ENCODE measurements around the gene MRPL10.

MRPL10 gene

DNA sequence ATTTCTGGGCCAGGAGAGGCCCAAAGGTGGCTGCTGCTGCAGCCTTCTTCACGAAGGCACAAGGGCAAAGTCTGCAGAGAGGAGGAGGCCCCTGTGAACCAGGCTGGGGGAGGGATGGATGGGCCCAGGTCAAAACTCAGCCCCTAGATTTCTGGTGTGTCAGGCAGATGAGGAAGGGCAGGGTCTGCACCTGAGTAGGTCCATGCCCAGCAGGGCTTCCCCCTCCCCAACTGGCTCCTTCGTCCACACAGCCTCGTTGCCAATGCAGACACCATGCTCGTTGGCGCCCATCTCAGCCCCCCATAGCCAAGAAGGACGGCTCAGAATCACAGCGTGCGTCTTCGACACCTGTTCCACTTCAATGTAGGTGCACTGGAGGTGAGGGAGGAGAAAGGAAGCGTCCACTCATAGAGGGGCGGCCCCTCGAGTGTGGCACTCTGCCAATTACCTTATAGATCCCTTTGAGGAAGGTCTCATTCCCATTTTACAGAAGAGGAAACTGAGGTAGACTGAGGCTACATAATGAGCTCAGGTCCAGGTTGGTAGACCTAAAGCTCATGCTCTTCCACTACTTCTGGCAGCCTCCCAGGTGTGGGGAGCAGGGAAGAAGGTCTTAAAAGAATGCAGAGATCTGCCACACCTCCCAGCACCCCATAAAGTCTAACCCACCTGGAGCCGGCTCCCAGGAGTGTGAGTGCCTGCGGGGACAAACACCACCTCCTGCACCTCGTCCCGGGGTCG lies 8.8 kb upstream of the MRPL10 start:
- DNase-seq (ENCODE audit: low read depth, low spot score): no peak

GRCh38 chr17:47839071-47839470 lies 7.7 kb upstream of the MRPL10 start:
- DNase-seq (ENCODE audit: low read depth, low spot score): no peak

DNA sequence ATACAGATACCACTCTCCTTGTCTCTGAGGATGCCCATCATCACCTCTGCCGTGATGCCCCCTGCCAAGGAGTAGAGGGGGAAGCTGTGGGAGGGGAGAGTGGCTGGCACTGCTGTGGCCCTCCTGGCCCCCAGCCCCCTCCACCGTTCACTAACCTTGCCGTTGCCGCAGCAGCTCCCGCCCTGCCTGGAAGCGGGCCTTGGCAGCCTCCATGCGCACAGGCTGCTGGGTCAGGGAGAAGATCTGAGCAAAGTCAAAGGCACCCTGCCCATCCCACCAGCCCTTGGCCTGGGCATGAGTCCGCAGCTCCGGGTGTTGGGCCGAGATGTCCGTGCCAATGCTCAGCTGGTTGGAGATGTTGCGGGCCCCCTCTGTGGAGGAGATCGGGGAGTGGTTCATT lies 7.3 kb upstream of the MRPL10 start:
- DNase-seq (ENCODE audit: low read depth, low spot score): no peak

DNA sequence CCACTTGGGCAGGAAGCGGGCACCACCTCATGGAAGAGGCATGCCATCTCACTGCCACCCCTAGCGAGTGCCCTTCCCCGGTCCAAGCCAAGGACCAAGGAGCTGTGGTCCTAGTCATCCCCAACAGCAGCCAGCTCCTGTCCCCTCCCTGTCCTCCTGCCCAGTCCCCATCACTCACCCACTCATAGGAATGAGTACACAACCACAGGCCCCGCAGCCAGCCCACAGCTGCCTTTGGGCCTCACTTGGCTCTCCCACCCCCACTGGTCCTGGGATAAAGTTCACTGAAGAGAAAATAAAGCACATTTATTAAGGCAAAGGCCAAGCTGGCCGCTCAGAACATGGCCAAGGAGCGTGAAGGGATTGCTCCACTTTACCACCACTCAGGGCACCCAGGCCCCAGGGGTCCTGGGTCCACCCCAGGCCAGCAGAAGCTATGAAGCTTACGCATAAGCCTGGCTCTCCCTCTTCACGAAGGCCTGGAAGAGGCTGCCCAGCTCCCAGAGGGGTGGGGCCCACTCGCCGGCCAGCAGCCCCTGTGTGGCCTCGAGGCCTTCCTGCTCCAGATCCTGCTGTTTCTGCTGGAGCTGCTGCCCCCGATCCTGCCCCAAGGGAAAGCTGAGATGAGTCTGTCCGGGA lies 6.2 kb upstream of the MRPL10 start:
- DNase-seq (ENCODE audit: low read depth, low spot score): no peak

GRCh38 chr17:47836601-47837000 lies 5.3 kb upstream of the MRPL10 start:
- no peak for DNase-seq (ENCODE audit: low read depth, low spot score)

- no peak for DNase-seq (ENCODE audit: low read depth, low spot score)
Observed at GRCh38 chr17:47834756-47835155, 3.4 kb upstream of the MRPL10 start.

DNA sequence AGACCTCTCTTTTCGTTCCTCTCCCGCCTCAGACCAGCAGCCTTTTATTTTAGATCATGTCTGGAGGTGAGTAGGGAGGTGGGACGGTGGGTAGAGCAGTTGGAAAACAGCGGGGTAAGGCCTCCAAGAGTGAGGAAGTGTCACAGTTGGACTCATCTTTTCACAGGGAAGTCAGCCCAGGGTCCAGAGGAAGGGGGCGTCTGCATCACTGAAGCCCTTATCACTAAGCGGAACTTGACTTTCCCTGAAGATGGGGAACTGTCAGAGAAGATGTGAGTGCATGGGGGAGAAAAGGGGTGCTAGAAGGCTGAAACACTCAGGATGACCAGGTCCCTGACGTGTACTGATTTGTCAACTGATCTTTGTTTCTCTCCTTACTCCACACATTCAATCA lies 590 bp upstream of the MRPL10 start:
- DNase-seq (ENCODE audit: low read depth, low spot score): no peak

DNA sequence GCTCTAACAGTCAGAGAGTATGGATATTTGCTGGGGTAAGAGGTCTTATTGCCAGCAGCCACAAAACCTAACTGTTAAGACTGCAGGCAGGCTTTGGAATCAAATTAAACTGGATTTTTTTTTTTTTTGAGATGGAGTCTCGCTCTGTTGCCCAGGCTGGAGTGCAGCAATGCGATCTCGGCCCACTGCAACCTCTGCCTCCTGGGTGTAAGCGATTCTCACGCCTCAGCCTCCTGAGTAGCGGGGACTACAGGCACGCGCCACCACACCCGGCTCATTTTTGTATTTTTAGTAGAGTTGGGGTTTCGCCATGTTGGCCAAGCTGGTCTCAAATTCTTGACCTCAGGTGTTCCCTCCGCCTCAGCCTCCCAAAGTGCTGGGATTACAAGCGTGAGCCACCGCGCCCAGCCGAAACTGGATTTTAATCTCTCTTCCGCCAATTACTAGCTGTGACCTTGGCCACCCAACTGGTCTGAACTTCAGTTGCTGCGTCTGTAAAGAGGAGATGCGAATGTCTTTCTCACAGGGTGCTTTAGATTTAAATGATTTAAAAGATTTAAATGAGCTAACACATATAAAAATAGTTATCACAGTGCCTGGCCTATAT lies 842 bp downstream of the MRPL10 start:
- DNase-seq (ENCODE audit: low read depth, low spot score): no peak

GRCh38 chr17:47829870-47830269 lies 1.5 kb downstream of the MRPL10 start:
- DNase-seq (ENCODE audit: low read depth, low spot score): no peak

- no peak for DNase-seq (ENCODE audit: low read depth, low spot score)
Observed at GRCh38 chr17:47823519-47823918, 7.8 kb downstream of the MRPL10 start.

GRCh38 chr17:47822785-47823184 lies 8.6 kb downstream of the MRPL10 start:
- DNase-seq (ENCODE audit: low read depth, low spot score): no peak

DNA sequence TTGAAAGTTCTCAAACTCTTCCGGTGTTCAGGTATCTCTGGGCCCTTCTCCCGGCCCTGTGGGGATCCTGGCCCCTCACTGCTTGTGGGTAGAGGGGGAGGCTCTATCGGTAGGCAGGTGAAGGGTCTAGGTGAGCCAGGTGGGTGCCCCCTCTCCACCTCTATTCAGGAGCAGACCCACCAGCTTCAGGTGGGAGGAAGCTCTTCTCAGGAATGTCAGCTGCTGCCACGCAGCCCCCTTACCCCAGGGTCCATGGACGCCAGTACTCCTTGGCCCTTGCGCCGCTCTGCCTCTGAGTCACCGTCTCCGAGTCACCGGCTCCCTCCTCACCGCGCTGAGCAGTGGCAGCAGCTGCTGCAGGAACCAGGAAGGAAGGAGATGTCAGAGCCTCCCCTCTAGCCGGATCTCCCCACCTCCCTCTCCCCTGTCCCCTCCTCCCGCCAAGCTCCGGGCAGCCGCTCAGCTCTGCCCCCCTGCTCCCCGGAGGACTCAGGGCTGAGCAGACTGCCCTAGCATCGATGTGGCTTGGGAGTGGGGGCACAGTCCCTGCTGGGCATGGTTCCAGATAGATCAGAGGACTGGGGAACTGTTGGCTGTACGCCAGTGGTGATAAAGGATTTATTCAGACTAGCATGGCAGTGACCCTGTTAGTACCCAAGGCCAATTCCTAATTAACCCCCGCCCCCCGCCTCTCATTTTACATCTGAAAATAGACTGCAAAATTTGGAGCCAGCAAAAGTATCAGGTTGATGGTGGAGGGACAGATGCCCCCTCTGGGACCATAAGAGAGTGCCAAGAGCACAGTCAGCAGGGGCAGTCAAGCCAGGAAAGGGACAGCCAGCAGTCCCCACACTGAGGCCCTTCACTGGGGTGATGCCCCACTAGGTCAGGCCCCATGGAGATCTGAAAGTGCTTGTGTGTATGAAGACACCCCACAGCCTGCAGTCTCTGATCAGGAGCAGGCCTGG lies 9.6 kb downstream of the MRPL10 start, which contains the start of gene OSBPL7:
Gene OSBPL7 (minus strand): TSS at position 371 of the 968 bp plus-strand sequence. CDS start 1,516 bp downstream, outside the sequence.
- DNase-seq (ENCODE audit: low read depth, low spot score): peak; percentile 40

DNA sequence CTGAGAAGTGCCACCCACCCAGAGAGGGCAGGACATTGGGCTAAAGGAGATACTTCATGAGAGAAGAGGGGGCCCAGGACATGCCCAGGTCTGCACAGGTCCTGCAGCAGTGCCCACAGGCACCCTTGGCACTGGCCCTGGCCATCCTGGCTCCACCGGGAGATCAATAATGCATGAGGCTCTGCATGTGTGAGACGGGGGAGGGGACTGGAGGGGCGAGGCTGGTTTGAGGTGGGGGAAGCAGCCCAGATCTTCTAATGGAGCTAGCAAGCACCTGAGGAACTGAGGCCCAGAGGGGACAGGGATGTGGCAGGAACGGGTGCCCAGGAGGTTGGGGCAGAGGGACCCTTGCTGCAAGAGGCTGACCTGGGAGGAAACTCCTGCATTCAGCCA lies 10.3 kb downstream of the MRPL10 start:
- no peak for DNase-seq (ENCODE audit: low read depth, low spot score)

DNA sequence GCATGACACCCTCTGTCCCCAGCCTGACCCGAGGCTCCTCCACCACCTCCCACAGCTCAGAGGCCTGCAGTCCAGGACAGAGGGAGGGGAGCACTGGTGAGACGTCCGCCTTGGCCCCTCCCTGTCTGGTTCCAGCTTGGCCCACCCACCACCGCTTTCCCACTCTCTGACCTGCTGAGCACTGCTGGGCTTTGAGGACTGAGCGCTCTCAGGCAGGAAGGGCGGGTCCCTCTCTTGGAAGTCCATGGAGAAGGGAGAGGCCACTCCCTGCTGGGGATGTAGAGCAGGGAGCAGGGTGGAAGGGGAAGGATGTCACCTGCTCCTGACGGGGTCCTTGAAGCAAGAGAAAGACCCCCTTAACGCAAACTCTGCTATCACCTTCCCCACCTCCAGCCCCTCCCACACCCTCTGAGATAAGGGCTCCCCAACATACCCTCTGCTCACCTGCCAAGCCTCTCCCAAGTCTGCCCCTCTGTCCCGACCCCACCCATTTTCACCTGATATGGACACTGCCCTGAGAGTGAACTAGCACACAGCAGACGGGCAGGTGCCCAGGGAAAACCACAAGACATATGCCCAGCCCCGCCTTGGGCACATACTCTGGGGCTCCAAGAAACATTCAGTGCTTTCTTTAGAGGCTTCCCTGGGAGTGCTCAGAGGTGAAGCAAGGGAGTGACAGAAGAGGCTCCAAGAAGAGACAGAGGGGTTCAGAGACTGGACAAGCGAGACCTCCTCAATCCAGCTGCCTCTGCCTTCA lies 11.1 kb downstream of the MRPL10 start:
- DNase-seq (ENCODE audit: low read depth, low spot score): no peak

GRCh38 chr17:47819475-47819874 lies 11.9 kb downstream of the MRPL10 start:
- DNase-seq (ENCODE audit: low read depth, low spot score): no peak

DNA sequence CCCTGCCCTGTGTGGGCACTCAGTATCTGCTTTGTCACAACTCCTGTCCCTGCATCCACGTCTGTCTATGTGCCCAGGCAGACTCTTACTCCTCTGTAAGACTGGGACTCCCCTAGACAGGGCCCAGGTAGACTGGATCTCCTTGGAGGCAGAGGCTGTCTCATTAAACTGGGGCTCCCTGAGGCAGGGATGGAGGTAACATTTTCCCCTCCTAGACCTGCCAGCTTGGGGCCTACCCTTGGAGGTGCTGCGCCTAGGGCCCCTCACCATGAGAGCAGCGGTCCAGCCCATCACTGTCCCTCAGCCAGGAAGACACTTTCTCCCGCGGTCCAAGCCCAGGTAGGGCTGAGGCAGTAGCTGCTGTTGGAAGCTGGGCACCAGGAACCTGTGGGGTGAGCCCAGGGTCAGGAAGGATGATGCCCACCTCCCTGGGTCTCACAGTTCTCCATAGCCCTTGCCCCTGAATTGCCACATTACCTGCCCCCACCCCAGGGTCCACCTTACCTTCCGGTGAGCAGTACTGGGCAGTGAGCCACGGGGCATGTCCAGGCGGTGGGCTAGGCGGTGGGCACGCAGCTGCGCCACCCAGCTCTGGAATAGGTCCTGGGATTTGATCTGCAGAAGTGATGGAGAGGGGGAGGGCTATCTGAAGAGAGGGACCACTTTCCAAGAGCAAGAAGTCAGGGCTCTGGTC lies 13.2 kb downstream of the MRPL10 start:
- DNase-seq (ENCODE audit: low read depth, low spot score): no peak

DNA sequence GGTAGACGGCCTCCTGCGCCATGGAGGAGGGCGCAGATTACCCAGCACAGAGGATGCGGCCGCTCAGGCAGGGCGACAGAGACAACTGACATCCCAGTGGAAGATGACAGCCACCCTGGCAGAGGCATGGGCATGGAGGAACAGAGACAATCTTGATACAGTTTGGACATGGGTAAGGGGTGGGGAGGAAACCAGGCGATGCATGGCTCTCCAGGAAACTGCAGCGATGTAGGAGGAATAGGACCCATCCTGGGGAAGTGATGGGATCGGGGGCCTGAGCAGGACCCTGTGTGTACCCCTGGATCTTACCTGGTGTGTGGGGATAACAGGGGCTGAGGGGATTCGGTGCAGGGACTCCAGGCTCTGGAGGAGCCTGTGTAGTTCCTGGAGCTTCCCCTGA lies 14.4 kb downstream of the MRPL10 start:
- no peak for DNase-seq (ENCODE audit: low read depth, low spot score)

DNA sequence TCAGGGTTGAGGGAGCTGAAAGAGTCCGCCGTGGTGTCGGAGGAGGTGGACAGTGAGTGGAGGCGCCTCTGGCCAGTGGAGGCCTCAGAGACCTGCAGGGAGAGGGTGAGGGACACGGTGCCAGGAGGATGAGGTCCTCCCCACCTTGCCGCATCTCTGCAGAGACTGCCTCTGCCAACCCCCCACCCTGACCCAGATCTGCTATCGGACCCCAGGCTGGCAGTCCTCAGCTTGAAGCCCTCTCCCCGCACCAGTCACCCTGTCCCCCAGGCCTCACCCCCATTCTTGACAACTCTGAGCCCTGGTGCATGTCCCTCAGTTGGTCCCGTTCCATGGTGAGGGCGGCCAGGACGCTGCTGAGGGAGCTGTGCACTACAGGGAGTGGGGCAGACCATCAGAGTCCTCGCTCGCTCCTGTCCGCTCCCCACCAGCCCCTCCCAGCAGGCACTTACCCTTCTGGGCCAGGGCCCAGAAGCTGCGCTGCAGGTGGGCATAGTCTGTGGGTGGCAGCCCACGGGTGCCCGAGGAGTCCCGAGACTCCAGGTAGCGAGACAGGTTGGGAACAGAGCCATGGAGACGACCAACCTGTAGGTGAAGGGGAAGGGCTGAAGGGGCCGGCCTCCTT lies 15.1 kb downstream of the MRPL10 start:
- no peak for DNase-seq (ENCODE audit: low read depth, low spot score)

- DNase-seq (ENCODE audit: low read depth, low spot score): no peak
Observed at GRCh38 chr17:47815106-47815918, 16.0 kb downstream of the MRPL10 start.

Data from activated CD4-positive, CD25-positive, alpha-beta regulatory T cell treated with anti-CD3 and anti-CD28 coated beads, Interleukin-2, amount 50 U/mL, for 16 hours (primary cell).